Amniotic stem cell (primary cell): Measurements from ENCODE around the gene NDFIP2.
A peak's percentile ranks its signal among the peaks of the same experiment; 100 is the strongest.

Source experiments
- DNase-seq: peaks from one replicate; lab custom pipeline; 2025; lab: John Stamatoyannopoulos, UW

Gene NDFIP2

DNA sequence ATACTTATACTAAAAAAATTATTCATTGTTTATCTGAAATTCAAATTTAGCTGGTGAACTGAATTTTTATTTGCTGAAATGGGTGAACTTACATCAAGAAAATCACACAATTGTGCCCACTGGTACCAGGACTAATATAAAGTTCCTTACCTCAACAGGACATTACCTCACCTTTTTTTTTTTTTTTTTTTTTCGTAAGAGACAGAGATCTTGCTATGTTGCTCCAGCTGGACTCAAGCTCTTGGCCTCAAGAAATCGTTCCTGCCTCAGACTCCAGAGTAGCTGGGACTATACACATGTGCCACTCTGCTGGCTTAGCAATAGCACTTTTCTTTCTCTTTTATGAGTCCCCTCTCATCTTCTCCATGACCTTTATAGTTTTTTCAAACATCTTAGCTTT is 22.5 kb upstream of the NDFIP2 start:
- no peak for DNase-seq

DNA sequence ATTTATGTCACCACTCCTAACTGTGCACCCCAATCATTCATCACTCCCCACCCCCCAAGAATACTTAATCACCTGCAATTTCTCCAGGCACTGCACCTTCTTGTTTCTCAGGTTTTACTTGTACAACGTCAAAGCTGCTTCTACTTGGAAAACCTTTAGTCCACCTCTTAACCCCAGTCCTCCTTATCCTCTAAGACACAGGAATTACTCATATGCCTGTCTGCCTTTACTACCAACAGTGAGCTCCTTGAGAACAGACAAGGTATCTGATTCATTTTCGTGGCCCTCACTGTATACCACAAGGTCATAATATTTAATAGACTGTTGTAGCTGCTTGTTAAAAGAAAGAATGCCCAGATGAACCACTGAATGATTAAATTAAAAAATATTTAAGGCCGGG is 21.0 kb upstream of the NDFIP2 start:
- no peak for DNase-seq

DNA sequence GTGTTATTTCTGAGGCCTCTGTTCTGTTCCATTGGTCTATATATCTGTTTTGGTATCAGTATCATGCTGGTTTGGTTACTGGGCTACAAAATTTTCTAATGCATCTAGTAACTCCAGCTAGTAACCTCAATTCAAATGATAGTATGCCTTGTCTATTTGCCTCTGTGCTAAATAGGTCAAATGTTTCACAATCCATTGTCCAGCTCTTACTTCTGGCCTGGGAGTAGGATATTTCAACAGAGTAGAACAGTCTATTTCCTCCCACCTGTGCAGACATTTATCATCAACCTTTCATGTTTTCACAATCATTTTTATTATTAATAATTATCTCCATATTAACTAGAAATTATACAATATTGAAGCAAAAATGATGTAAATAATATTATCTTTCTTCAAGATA is 18.1 kb upstream of the NDFIP2 start:
- no peak for DNase-seq

DNA sequence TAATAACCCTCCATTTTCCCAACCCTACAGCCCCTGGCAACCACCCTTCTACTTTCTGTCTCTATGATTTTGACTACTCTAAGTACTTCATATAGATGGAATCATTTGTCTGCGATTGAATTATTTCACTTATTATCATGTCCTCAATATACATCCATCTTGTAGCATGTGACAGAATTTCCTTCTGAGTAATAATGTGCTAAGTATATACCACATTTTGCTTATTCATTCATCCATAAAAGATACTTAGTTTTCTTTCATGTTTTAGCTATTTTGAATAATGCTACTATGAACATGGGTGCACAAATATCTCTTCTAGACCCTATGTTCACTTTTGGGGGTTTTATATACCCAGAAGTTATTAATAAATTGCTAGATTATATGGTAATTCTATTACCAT is 17.4 kb upstream of the NDFIP2 start:
- no peak for DNase-seq

DNA sequence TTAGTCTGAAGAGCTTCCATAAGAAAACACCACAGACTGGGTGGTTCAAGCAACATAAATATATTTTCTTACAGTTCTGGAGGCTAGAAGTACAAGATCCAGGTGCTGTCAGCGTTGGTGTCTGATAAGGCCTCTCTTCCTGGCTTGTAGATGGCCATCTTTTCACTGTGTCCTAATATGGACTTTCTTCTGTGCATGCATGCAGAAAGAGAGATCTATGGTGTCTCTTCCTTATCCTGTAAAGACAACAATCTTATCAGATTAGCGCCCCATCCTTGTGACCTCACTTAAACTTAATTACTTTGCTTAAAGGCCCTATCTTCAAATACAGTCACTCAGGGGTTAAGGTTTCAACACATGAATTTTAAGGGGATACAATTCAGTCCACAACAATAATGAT is 14.1 kb upstream of the NDFIP2 start:
- DNase-seq = no peak

DNA sequence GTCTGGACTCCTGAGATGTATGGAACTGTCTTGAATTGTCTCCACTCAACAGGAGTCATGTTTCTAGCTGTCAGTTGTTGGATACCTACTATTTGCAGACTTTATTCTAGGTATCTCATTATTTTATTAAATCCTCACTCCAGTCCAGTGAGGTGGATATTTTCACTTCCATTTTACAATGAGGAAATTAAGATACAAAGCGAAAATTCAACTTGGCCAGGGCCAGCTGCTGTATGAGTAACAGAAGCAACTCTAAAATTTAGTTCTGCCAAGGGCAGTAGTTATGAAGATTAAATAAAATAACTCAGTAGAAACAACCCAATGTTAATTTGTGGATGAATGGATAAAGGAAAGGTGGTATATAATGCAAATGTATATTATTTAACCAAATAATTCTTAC is 12.6 kb upstream of the NDFIP2 start:
- DNase-seq = no peak

DNA sequence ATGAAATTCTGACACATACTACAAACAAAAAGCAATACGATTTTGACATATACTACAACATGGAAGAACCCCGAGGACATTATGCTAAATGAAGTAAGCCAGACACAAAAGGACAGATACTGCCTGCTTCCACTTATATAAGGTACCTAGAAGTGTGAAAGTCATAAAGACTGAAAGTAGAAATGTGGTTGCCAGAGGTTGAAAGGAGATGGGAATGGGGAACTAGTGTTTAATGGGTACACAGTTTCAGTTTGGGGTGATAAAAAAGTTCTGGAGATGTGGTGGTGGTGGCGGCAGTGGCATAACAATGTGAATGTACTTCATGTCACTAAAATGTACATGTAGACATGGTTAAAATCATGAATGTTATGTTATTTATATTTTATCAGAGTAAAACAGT is 12.1 kb upstream of the NDFIP2 start:
- no peak for DNase-seq

DNA sequence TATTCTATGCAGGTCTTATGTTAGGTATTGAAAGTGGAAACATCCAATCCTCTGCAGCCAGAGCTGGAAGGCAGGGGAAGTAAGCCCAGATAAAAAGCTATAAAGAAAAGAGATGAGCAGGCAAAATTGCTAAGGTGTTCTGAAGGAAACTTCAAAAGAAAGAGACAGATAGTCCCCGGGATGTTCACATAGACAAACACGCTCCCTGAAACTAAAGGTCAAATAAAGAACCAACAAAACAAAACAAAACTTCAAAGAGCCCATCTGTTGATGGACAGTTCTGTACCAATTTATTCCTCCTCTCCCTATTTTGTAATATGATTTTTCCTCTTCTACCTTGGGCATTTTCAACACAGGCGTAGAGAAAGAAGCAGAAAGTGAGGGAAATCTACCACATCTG is 11.3 kb upstream of the NDFIP2 start:
- no peak for DNase-seq

DNA sequence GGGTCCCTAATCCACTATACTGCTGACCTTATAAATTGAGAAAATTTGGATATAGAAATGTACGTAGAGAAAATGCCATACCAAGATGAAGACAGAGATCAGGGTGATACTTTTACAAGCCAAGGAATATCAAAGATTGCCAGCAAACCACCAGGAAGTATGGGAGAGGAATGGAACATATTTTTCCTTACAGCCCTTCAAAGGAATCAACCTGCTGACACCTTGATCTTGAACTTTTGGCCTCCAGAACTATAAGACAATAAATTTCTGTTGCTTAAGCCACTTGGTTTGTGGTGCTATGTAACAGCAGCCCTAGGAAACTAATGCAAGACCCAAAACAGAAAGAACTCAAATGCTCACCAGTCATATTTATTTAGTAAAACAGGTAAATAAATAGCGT is 10.3 kb upstream of the NDFIP2 start:
- DNase-seq = no peak

DNA sequence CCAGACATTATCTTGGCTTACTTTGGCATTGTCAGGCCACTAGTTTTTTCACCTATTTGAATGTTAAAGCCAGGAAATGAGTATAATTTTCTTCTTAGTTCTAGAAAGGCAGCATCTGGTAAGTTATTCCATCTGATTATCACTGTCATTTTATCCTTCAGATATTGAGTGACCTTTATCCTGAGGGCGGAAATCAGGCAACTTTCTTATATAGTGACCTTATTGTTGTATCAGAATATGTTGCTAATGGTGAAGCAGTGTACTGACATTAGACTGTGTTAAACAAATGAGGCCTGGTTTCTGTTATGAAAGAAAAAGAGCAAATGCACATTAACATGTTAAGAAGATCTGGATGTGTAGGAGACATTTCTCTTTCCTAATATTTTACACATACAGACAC is 5.4 kb upstream of the NDFIP2 start:
- DNase-seq = no peak

DNA sequence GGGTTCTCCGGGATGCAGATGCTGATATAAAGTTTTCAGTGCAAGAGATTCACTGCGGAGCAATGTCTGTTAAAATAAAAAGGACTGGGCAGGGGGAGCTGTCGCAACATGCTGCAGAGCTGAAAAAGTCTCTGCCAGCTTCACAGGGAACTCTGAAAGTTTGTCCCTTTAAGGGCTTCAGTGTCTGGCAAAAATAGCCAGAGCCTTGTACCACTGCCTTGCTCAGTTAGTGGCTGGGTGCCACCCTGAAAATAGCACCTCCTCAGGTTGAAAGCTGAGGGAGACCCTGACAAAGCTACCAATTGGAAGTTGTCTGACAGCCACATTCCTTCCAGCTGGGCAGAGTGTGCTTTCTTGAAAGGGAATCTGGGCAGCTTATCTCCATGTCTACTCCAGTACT is 3.0 kb upstream of the NDFIP2 start:
- DNase-seq = no peak

DNA sequence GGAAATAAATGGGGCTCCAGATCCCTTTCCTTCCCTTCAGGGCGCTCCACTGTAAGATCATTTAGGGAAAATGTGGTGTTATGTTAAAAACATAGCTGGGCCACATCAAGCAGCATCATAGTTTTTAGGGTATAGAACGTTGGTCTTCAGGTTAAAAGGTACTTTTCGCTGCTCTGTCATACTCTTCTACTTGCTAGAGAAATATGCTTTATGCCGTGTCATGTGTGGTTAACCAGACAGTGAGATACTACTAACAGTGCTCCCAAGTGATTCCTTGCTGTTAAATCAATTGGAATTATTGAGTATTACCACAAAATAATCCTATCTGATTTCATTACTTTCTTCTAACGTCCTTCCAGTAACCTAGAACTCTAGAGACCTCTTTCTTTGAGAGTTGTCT is 1.1 kb upstream of the NDFIP2 start:
- DNase-seq = no peak

DNA sequence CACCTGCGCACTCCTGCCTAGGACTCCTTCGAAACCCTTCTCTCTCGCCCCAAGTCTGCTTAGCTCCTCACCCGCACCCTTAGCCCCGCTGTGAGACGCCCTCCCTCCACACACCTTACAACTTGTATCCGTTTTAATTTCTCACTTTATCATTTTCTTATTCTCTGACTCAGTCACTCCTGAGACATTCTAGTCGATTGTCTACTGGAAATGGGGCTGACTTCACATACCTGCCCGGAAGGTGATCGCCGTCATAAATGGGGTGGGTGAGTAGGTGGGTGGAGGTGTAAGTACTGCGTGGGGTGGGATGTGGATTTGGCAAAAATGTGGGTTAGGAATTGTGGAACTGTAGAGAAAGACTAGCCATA is 714 bp downstream of the NDFIP2 start:
- DNase-seq = no peak

DNA sequence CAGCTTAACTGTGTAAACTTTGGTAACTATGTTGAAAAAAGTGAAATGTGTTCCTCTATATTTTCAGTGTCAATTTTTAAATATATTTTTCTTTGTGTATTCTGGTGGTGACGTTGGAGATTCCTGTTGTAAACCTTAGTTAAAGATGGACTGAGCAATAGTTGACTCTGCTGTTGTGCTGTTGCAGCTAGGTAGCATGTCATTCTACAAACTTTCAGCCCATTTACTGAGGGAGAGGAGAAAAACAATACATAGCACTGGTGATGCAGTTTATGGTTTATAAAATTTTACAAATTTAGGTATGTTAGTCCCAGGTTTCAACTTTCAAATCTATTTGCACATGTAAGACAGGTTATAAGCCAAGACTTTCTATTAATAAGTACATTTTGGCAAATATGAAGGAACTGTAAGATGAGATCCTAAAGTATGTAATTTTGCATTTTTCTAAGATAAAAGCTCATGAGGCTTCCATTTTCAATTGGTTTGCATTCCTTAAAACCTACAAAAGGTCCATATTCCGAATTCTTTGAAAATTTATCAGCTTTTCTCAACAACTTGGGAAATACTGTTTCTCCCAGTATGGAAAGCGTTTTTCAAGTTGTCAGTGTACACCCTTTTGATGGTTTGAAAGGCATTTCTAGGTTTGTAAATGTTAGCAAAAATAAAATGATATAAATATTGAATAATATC is 1.5 kb downstream of the NDFIP2 start:
- no peak for DNase-seq

DNA sequence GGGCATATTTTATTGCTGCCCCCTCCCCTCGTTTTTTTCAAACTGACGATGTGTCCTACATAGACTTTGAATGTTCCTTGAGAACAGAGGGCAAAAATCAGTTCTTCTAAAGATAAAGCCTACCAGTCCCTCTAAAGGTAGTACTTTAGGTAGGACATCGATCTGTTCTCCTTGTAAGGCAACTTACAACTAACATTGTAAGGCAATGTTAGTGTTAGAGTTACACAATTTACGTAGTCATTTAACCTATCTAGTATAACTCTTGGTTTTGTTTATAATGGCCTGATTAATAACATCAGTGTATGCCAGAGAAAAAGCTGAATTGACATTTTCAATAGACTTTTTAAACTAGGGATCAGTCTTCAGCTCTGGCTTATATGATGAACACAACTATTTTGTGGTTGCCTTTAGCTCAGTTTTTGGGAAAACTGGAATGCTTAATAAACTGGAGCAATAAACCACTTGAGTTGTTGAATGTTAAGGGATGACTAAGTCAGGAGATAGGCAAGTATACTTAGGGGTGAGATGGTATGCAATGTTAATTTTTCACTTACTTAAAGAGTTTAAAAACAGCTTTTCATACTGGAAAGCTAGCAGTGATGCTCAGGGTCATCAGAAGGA is 2.2 kb downstream of the NDFIP2 start:
- no peak for DNase-seq

DNA sequence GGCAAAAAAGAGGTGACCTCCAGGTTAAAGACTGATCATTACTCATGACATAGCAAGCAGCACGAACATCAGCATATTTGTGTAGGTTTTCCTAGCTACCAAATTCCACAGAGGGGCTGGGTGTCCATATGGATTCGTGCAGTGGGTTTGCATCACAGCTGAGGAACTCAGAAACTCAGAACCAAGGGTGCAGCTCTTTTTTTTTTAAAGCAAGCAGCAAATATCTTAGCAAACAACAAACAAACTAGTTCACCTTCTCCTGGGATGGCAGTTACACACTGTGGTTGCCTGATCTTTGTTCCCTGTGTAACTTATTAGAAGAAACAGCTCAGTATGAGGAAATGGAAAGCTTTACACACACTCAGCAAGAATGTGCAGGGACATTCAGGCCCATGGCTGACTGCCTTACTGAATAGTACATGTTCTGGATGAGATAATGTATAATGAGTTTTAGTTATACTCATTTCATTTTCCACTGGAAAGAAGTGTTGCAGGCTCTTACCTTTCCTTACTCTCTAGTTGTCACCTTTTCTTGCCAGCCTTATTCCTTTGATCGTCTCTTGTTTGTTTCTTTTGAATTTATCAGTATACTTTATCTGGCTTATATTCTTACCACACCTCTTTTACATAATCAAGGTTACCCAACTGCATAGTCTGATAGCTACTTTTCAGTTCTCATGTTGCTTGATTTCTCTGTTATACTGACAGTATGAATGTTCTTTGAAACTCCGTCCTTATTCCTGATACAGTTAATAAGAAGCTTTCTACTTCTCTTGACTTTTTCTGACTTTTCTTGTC is 4.3 kb downstream of the NDFIP2 start:
- DNase-seq = peak; percentile 57

DNA sequence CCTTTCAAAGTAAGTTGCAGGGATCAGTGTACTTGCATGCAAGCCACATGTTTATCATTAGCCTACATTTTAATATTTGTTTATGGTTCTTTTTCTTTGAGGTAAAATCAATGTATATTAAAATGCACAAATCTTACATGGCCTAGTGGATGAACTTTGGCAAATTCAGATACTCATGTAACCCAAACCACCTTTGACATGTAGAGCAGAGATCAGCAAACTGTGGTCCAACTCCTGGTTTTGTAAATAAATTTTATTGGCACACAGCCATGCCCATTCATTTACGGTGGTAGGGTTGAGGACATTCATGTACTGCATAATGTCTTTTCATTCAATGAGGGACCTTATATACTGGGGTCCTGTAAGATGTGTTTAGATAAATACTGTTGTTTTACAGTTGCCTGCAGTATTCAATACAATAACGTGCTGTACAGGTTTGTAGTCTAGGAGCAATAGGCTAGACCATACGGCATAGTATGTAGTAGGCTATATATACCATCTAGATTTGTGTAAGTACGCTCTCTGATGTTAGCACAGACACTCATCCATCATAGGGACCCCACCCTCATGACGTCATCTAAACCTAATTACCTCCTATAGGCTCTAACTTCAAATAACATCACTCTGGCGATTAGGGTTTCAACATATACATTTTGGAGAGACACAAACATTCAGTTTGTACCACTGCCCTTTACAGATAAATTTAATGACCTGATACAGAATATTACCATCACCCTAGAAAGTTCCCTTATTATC is 5.7 kb downstream of the NDFIP2 start:
- DNase-seq = no peak

DNA sequence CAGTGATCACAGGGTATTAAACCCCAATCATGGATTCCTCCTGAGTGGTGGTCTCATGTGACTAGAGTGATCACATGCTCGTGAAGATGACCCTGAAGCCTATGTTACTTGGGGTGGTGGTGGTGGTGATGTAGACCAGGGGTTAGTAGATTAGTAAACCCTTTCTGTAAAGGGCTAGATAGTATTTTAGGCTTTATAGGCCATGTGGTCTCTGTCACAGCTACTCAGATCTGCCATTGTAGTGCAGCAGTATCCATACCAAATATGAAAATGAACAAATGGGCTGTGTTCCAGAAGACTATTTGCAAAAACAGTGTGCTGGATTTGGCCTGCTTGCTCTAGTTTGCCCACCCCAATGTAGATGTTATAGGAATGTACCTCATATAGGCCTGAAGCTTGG is 9.4 kb downstream of the NDFIP2 start:
- DNase-seq = no peak

DNA sequence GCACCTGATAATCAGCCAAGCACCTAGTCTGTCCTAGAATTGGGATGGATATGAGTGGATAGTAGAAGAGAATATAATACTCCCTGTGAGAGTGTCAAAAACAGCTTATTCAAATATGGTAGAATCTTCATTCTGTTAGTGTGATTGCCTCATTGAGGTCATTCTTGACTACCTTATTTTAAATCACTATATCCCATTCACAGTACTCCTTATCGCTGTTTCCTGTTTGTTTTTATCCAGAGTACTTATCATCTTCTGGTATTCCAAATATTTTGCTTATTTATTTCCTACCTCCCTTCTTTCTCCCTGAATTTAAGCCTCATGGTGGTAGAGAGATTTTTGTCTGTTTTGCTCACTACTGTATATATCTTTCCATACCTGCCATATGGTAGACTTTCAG is 9.9 kb downstream of the NDFIP2 start:
- DNase-seq = no peak

DNA sequence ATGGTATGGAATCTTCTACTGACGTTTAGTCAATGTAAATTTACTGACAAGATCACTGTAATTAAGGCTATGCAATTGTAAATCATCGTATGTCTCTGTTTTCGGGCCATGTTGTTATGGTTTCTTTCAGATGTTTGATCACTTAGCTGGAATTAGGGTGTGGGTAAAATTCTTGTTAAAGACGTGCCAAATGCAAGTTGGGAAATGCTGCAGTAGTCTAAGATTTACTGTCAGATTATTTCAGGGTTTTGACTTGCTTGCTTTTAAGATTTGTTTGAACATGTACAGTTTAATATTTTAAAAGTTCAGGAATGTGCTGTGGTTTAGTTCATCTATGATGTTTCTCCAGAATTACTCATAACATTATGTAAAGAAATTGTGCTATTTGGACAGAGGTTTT is 10.8 kb downstream of the NDFIP2 start:
- DNase-seq = peak; percentile 28

DNA sequence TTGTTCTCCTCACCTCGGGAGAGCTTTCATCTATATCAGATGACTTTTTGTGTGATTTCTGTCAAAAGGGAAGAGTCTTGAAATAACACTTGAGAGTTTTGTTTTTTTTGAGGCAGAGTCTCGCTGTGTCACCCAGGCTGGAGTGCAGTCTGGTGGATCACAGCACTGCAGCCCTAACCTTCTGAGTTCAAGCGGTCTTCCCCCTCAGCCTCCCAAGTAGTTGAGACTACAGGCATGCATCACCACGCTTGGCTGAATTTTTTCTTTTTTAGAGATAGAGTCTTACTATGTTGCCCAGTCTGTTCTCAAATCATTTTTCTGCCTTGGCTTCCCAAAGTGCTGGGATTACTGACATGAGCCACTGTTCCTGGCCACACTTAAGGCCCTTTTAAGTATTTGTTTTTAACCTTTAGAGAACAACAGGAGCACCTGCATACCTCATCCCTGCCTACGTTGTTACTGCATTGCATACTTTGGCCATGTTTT is 11.4 kb downstream of the NDFIP2 start:
- DNase-seq = no peak

DNA sequence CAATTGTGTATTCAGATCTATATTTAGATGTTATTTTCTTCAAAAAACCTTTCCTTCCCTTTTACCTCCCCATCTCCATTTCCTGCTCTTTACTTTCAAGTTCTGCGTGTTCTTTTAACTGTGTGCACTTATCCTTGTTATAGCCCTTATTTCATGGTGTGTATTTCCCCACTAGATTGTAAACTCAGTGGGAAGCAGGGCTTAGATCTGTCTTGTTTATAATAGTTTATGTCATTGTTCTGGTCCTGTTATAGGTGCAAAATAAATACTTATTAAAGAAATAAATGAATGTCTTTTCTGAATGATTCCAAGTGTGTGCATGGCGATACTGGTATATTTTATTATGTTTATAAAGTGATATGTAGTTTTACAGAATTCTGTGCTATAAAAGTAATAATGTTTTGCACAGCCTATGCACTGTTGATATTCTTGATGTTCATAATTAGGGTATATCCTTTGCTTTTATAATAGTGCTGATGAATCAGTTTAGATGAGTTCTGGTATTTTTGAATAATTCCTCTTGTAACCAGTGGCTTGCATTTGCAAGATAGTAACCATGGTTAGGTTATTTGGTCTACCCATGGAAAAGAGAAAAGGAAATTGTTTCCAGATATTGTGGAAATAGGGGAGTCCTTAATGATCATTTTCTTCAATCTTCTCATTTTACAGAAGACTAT is 12.1 kb downstream of the NDFIP2 start:
- no peak for DNase-seq
